SK-N-SH treated with all-trans-retinoic acid at 6 μM for 48 hours (cell line): ENCODE data around the gene KIAA1958.

Experiments
- ATAC-seq: fragments of 200-7000 bp; cut with Tn5 transposase; 3 replicates; pipeline ENCODE4 v1.9.1; 2020; ENCODE audit warnings: mild to moderate bottlenecking, moderate library complexity
- ARNTL ChIP-seq: fragments of 450-650 bp; formaldehyde crosslinking; IDR thresholded peaks from 2 replicates; pipeline ENCODE4 v1.5.0; 2020; ENCODE audit warnings: low read depth, mild to moderate bottlenecking, moderate library complexity, borderline replicate concordance
- BACH2 ChIP-seq: fragments of 250-450 bp; sonication (Bioruptor Pico); IDR thresholded peaks from 2 replicates; pipeline ENCODE4 v1.9.0; 2021; ENCODE audit warnings: mild to moderate bottlenecking, borderline replicate concordance
- CSDC2 ChIP-seq: fragments of 250-450 bp; sonication (Bioruptor Pico); IDR thresholded peaks from 2 replicates; pipeline ENCODE4 v1.5.0; 2020; ENCODE audit warnings: mild to moderate bottlenecking, moderate library complexity
- ESRRG ChIP-seq: fragments of 250-450 bp; sonication (Bioruptor Pico); IDR thresholded peaks from 2 replicates; pipeline ENCODE4 v1.6.1; 2021; ENCODE audit warnings: mild to moderate bottlenecking
- OSR1 ChIP-seq: fragments of 250-450 bp; sonication (Bioruptor Pico); IDR thresholded peaks from 2 replicates; pipeline ENCODE4 v1.8.0; 2022; ENCODE audit warnings: moderate library complexity, mild to moderate bottlenecking, inconsistent platforms
- PPARA ChIP-seq: fragments of 250-450 bp; sonication (Bioruptor Pico); IDR thresholded peaks from 2 replicates; pipeline ENCODE4 v1.5.0; 2020; ENCODE audit warnings: mild to moderate bottlenecking, borderline replicate concordance
- RARB ChIP-seq: fragments of 250-450 bp; sonication (Bioruptor Pico); IDR thresholded peaks from 2 replicates; pipeline ENCODE4 v1.8.0; 2021; ENCODE audit warnings: mild to moderate bottlenecking, moderate library complexity
- SNAI2 ChIP-seq: fragments of 250-450 bp; sonication (Bioruptor Pico); IDR thresholded peaks from 2 replicates; pipeline ENCODE4 v1.5.0; 2020; ENCODE audit warnings: mild to moderate bottlenecking, moderate library complexity
- TCF4 ChIP-seq: fragments of 250-450 bp; sonication (Bioruptor Pico); IDR thresholded peaks from 2 replicates; pipeline ENCODE4 v1.8.0; 2021; ENCODE audit warnings: mild to moderate bottlenecking, moderate library complexity, borderline replicate concordance
- ZC3H10 ChIP-seq: fragments of 250-450 bp; sonication (Bioruptor Pico); IDR thresholded peaks from 2 replicates; pipeline ENCODE4 v1.5.1; 2021; ENCODE audit warnings: mild to moderate bottlenecking, moderate library complexity
- ZFP3 ChIP-seq: fragments of 250-450 bp; sonication (Bioruptor Pico); IDR thresholded peaks from 2 replicates; pipeline ENCODE4 v1.5.0; 2020; ENCODE audit warnings: mild to moderate bottlenecking, moderate library complexity
- ZFP30 ChIP-seq: fragments of 450-650 bp; formaldehyde crosslinking; IDR thresholded peaks from 2 replicates; pipeline ENCODE4 v1.5.0; 2022; ENCODE audit warnings: mild to moderate bottlenecking, moderate library complexity
- ZNF565 ChIP-seq: fragments of 450-650 bp; formaldehyde crosslinking; conservative IDR thresholded peaks from 2 replicates; pipeline ENCODE4 v1.5.0; 2020; ENCODE audit warnings: low read depth, mild to moderate bottlenecking, moderate library complexity
- ZNF70 ChIP-seq: fragments of 450-650 bp; formaldehyde crosslinking; IDR thresholded peaks from 2 replicates; pipeline ENCODE4 v1.5.0; 2020; ENCODE audit warnings: mild to moderate bottlenecking, moderate library complexity
- ZNF8 ChIP-seq: fragments of 450-650 bp; formaldehyde crosslinking; IDR thresholded peaks from 2 replicates; pipeline ENCODE4 v1.5.0; 2020; ENCODE audit warnings: mild to moderate bottlenecking, moderate library complexity
- TF ChIP-seq, protein P1 (sequence below): fragments of 250-450 bp; sonication (Bioruptor Pico); IDR thresholded peaks from 2 replicates; pipeline ENCODE4 v1.8.0; 2020; ENCODE audit warnings: mild to moderate bottlenecking, moderate library complexity, borderline replicate concordance
- TF ChIP-seq, protein P2 (sequence below): fragments of 250-450 bp; sonication (Bioruptor Pico); IDR thresholded peaks from 2 replicates; pipeline ENCODE4 v1.8.0; 2021; ENCODE audit warnings: low read depth, mild to moderate bottlenecking, moderate library complexity, borderline replicate concordance
- TF ChIP-seq, protein P3 (sequence below): fragments of 250-450 bp; sonication (Bioruptor Pico); IDR thresholded peaks from 2 replicates; pipeline ENCODE4 v1.5.1; 2020; ENCODE audit warnings: low read depth, mild to moderate bottlenecking, moderate library complexity
- TF ChIP-seq, protein P4 (sequence below): fragments of 250-450 bp; sonication (Bioruptor Pico); IDR thresholded peaks from 2 replicates; pipeline ENCODE4 v1.5.1; 2021; ENCODE audit warnings: mild to moderate bottlenecking, moderate library complexity

The KIAA1958 gene

DNA sequence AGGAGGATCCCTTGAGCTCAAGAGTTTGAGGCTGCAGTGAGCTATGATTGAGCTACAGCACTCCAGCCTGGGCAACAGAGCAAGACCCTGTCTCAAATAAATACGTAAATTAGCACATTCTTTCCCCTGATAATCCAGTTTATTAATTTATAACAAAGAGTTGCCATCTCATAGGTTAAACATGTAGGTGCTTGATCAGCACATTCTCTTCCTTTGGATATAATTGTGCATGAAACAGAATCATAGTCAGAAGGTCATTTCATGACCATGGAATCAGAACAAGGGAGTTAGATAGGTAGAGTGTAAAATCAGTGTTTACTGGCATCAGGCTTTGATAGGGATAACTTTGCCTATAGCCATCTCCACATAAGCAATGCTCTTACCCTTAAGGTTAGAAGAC lies 43.0 kb upstream of the KIAA1958 start:
- ATAC-seq = no peak
- TF ChIP-seq OSR1 (CRISPR knock-in tag) (no peak), SNAI2 (CRISPR knock-in tag) (no peak), ARNTL (CRISPR knock-in tag) (no peak), ZNF565 (CRISPR knock-in tag) (no peak), ZNF70 (no peak)

DNA sequence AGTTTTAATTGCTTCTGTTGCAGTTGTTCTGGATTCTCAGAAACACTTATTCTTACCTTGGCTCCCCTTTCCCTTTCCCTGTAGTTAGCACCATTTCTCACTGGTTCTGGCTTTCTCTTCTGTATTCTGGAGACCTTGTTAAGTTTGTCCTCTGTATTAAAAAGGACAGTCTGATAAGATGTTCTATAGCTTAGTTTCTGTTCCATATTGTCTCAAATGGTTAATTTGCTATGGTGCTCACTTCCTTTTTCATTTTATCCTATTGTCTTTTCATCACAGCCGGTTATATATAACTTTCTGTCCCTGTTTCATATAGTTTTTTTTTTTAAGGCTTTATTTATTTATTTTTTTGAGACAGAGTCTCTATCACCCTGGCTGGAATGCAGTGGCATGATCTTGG lies 41.4 kb upstream of the KIAA1958 start:
- no peak for TF ChIP-seq TCF4 (CRISPR knock-in tag)
- no peak for TF ChIP-seq ZFP3
- no peak for TF ChIP-seq ESRRG (CRISPR knock-in tag)
- no peak for TF ChIP-seq CSDC2
- no peak for TF ChIP-seq ZNF8
- TF ChIP-seq, protein P1, sequence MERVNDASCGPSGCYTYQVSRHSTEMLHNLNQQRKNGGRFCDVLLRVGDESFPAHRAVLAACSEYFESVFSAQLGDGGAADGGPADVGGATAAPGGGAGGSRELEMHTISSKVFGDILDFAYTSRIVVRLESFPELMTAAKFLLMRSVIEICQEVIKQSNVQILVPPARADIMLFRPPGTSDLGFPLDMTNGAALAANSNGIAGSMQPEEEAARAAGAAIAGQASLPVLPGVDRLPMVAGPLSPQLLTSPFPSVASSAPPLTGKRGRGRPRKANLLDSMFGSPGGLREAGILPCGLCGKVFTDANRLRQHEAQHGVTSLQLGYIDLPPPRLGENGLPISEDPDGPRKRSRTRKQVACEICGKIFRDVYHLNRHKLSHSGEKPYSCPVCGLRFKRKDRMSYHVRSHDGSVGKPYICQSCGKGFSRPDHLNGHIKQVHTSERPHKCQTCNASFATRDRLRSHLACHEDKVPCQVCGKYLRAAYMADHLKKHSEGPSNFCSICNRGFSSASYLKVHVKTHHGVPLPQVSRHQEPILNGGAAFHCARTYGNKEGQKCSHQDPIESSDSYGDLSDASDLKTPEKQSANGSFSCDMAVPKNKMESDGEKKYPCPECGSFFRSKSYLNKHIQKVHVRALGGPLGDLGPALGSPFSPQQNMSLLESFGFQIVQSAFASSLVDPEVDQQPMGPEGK (CRISPR knock-in tag) = no peak
- TF ChIP-seq ZNF565 (CRISPR knock-in tag) = no peak
- no peak for TF ChIP-seq PPARA (CRISPR knock-in tag)
- no peak for ATAC-seq

DNA sequence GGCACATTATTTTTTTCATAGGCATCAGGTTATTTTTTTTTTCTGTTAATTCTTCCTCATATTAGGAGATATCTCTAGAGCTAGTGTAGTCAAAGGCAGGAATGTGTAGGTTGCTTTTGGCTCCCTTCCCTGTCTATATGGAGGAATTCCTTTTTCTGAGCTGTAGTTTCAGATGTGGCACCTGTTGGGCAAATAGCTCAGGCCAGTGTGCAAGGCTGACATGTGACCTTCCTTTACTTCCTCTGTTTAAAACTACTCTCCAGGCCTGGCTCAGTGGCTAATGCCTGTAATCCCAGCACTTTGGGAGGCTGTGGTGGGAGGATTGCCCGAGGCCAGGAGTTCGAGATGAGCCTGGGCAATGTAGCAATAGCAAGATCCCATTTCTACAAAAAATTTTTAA lies 40.5 kb upstream of the KIAA1958 start:
- TF ChIP-seq ZNF70 = no peak
- no peak for TF ChIP-seq RARB (CRISPR knock-in tag)
- no peak for TF ChIP-seq BACH2 (CRISPR knock-in tag)
- TF ChIP-seq ARNTL (CRISPR knock-in tag) = no peak
- TF ChIP-seq ESRRG (CRISPR knock-in tag) = no peak
- TF ChIP-seq, protein P2, sequence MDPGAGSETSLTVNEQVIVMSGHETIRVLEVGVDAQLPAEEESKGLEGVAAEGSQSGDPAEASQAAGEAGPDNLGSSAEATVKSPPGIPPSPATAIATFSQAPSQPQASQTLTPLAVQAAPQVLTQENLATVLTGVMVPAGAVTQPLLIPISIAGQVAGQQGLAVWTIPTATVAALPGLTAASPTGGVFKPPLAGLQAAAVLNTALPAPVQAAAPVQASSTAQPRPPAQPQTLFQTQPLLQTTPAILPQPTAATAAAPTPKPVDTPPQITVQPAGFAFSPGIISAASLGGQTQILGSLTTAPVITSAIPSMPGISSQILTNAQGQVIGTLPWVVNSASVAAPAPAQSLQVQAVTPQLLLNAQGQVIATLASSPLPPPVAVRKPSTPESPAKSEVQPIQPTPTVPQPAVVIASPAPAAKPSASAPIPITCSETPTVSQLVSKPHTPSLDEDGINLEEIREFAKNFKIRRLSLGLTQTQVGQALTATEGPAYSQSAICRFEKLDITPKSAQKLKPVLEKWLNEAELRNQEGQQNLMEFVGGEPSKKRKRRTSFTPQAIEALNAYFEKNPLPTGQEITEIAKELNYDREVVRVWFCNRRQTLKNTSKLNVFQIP = no peak
- TF ChIP-seq, protein P1 (CRISPR knock-in tag) = no peak
- TF ChIP-seq OSR1 (CRISPR knock-in tag) = no peak
- TF ChIP-seq ZFP3 = no peak
- no peak for TF ChIP-seq SNAI2 (CRISPR knock-in tag)
- TF ChIP-seq TCF4 (CRISPR knock-in tag) = no peak
- no peak for ATAC-seq

DNA sequence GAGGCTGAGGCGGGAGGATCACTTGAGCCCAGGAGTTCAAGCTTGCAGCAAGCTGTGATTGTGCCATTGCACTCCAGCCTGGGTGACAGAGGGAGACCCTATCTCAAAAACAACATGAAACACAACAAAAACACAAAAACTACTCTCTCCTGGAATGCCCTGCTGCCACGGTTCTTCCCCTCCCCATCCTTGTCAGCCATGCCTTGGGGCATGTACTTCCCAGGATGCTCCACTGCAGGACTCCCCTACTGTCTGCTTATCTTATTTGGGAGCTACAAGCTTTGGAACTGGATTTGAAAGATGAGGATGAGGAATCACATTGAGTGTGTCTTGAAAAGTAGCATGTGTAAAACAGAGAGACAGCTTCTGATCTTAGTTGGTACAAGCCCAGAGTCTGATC lies 40.1 kb upstream of the KIAA1958 start:
- ATAC-seq = peak; percentile 34
- no peak for TF ChIP-seq SNAI2 (CRISPR knock-in tag)
- TF ChIP-seq ARNTL (CRISPR knock-in tag) = no peak
- TF ChIP-seq, protein P3, sequence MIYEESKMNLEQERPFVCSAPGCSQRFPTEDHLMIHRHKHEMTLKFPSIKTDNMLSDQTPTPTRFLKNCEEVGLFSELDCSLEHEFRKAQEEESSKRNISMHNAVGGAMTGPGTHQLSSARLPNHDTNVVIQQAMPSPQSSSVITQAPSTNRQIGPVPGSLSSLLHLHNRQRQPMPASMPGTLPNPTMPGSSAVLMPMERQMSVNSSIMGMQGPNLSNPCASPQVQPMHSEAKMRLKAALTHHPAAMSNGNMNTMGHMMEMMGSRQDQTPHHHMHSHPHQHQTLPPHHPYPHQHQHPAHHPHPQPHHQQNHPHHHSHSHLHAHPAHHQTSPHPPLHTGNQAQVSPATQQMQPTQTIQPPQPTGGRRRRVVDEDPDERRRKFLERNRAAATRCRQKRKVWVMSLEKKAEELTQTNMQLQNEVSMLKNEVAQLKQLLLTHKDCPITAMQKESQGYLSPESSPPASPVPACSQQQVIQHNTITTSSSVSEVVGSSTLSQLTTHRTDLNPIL (CRISPR knock-in tag) = no peak

DNA sequence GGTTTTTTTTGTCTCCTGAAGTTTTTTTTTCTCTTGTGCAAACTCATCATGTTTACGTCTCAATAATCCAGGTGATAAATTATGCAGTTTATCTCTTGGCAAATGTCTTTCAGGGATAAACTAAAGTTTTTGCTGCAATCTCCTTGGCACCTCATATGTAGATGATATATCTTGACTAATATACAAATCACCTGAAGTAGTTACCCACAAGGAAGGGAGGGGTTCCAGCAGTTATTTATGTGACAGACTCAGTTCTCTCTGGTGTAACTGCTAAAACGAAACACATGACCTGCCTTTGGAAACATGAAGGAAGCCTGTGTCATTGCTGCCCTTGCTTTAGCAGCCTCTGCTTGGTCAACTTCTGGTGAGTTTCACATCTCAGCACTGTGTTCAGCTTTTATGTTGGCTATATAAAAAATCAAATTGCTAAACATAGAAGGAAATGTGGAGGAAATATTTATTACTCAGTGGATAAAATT lies 39.3 kb upstream of the KIAA1958 start:
- peak; percentile 92 for ATAC-seq
- TF ChIP-seq ZNF565 (CRISPR knock-in tag) (no peak), ZFP30 (no peak), ARNTL (CRISPR knock-in tag) (no peak), TCF4 (CRISPR knock-in tag) (no peak), CSDC2 (no peak), ZFP3 (no peak), ZC3H10 (CRISPR knock-in tag) (no peak), ZNF70 (no peak), BACH2 (CRISPR knock-in tag) (no peak), OSR1 (CRISPR knock-in tag) (no peak), SNAI2 (CRISPR knock-in tag) (no peak), ZNF8 (no peak)
- TF ChIP-seq, protein P1 (CRISPR knock-in tag) = no peak
- TF ChIP-seq, protein P4, sequence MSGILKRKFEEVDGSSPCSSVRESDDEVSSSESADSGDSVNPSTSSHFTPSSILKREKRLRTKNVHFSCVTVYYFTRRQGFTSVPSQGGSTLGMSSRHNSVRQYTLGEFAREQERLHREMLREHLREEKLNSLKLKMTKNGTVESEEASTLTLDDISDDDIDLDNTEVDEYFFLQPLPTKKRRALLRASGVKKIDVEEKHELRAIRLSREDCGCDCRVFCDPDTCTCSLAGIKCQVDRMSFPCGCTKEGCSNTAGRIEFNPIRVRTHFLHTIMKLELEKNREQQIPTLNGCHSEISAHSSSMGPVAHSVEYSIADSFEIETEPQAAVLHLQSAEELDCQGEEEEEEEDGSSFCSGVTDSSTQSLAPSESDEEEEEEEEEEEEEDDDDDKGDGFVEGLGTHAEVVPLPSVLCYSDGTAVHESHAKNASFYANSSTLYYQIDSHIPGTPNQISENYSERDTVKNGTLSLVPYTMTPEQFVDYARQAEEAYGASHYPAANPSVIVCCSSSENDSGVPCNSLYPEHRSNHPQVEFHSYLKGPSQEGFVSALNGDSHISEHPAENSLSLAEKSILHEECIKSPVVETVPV (CRISPR knock-in tag) = no peak
- TF ChIP-seq, all 23 proteins: peak for 0
